Stimulated activated CD8-positive, alpha-beta memory T cell treated with anti-CD3 and anti-CD28 coated beads, Interleukin-4, amount 100 ng/mL, for 24 hours (primary cell): Measurements from ENCODE around the gene RBMS1.

Experiments
- DNase-seq: peaks from one replicate; pipeline ENCODE4 v3.0.0-alpha.2; 2020; ENCODE audit warnings: low read depth

The RBMS1 gene, protein sequence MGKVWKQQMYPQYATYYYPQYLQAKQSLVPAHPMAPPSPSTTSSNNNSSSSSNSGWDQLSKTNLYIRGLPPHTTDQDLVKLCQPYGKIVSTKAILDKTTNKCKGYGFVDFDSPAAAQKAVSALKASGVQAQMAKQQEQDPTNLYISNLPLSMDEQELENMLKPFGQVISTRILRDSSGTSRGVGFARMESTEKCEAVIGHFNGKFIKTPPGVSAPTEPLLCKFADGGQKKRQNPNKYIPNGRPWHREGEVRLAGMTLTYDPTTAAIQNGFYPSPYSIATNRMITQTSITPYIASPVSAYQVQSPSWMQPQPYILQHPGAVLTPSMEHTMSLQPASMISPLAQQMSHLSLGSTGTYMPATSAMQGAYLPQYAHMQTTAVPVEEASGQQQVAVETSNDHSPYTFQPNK

DNA sequence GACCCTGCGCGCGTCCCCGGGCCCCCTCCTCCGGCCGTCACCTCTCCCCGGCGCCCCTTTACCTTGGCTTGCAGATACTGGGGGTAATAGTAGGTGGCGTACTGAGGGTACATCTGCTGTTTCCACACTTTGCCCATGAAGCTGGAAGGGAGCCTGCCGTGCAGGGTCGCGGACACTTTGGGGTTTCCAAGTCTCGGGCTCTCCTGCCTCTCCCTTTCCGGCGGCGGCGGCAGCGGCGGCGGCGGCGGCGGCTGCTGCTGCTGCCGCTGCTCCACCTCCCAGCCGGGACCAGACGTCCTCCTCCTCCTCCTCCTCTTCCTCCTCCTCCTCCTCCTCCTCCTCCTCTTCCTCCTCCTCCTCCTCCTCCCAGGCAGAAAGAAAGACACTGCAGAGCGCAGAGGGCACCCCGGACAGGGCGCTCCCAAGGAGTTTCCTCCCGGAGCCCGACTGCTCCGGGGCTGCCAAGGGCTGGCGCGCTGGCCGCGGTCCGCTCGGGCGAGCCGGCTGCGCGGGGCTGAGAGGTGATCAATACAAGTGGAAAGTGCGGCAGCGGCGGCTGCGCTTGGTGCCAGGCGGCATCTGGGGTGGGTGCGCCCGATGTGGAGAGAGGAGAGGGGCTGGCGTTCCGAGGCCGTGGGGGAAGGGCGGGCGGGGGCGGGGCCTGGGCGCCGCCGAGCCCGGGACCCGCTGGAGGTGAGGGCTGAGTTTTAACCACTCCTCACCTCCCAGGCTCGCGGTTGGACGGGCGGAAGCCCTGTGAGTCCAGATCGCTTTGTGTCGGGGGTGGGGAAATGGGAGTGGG lies at the start of gene RBMS1:
TSS of gene RBMS1 (minus strand) at position 581 of the 802 bp plus-strand sequence. CDS start at position 137, 444 bp downstream.
- peak; percentile 24 for DNase-seq

GRCh38 chr2:160541745-160542144 lies 48.1 kb upstream of the RBMS1 start:
- DNase-seq: no peak

- DNase-seq: no peak
Measured at GRCh38 chr2:160538559-160539355, 45.1 kb upstream of the RBMS1 start.

DNA sequence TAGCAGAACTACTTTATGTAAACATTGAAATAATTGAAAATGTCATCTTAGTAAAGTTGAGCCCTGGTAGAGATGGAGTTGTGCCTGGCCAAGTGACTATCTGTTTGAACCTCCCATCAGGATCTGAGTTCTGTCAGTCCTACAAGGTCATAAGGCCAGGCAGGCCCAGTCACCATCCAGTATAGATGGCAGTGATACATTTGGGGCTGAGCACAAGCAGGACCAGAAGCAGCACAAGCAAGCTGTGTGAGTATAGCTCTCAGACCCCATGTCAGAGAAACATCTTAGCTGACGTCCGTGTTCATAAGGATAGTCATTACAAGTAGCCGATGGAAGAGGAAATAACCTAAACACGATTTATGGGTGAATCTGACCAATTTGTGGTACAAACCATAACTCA lies 44.5 kb upstream of the RBMS1 start:
- no peak for DNase-seq

DNA sequence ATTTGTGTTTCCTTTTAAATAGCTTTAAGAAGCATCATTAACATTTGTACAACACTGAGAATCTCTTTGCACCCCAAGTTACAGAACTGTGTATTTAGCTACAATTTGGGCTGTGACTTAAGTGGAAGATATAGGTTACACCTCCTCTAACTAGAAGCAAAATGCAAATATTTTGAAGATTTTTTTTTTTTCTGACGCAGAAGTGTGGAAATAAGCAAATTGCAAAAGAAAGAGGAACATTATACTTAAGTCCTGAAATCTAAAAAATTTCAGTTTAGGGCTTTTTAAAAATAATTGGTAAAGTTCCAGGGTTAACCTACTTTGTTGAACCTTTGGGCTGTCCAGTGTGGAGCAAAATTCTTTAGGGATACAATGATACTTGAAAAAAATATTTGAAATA lies 41.4 kb upstream of the RBMS1 start:
- no peak for DNase-seq

DNA sequence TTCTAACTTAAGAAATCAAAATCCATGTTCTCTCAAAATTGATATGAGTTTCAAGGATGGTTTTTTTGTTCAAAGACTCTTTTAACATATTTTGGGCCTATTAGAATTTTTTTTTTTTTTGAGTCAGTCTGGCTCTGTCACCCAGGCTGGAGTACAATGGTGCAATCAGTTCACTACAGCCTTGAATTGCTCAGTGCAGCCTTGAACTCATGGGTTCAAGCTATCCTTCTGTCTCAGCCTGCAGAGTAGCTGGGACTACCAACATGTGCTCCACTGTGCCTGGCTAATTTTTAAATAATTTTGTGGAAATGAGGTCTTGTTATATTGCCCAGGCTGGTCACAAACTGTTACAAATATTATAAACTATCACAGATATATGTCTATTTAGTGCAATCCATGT lies 40.6 kb upstream of the RBMS1 start:
- no peak for DNase-seq

DNA sequence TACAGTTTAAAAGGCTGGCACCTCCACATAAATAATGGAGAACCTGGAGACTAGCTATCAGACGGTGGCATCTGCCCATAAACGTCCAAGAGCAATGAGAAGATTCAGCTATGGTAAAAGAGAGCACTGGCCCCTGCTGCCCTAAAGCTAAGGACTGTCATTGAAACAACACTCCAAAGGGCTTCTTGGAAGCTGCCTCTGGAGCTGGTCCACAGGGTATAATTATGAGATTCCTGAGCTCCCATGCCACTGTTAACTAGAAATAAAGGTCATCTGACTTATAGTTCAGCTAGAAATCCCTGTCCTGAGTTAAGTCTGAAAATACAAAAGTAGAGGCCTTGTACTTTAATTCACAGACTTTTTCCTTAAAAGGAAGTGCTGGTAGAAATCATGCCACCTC lies 39.9 kb upstream of the RBMS1 start:
- no peak for DNase-seq

DNA sequence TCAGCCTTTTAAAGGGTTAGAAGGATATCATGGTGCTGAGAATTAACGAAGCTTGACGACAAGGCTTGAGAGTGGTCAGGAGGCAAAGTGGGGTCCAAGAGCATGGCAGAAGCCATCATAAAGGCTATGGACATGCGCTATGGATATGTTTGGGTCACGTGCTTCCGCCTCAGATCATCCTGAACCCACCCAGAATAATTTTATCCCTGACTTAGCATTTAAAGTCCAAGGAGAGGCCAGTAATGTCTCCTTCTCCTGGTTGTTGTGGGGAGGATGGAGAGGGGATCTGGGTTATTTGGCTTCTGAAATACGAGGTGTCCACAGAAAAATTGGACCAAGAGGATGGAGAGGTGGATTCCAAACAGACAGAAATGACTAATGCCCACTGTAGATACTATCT lies 38.8 kb upstream of the RBMS1 start:
- DNase-seq: no peak

- no peak for DNase-seq
Measured at GRCh38 chr2:160522951-160523710, 29.5 kb upstream of the RBMS1 start.

DNA sequence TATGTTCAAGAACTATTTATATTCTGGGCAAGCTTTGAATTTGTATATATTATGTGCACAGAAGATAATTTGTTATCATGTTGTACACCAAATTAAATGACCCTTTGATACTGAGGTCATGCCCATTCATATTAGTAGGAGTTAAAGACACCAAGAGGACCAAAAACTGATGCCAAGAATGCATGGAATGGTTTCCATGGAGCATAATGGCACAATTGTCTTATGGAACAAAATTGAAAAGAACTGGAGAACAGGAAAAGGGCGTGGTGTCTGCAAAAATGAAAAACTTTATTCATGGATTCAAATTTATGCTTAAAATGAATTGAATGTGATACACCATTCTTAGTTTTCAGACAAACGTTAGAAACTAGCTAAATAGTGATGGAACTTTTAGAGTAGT lies 24.1 kb upstream of the RBMS1 start:
- no peak for DNase-seq

DNA sequence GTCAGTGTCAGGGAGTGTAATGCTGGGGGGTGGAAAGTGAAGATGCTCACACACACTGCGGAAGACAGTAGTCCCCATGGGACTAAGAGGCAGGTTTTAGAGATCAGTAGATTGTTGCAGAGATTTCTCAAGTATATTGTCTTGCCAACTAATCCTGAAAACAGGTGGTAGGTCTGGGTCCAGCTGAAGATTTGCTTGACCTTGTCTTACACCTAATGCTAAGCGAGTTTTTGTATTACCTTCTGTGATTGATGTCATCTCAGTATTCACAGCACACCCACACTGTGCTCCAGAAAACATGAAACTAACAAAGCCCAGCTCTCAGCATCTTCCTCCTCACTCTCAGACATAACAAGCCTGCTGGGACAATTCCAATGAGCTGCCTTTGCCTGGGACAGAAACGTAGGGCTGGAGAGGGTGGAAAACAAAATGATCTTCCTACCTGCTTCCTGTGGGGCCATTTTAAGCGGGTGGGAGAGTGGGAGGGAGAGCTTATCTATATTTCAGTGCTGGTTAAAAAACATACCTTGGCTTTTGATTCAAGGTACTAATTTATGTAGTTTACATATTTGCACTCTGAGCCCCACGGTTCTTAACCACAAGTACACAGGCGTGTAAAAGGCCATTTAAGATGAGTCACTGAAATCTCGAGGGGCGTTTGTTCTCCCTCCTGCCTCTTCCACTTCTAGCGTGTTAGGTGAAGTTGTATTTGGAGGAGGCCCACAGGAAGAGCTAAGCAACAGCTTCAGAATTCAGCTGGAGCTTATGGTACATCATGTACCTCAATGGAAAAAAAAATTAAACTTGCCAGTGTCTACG lies 23.1 kb upstream of the RBMS1 start:
- no peak for DNase-seq

- DNase-seq: no peak
Measured at GRCh38 chr2:160515120-160515519, 21.5 kb upstream of the RBMS1 start.

GRCh38 chr2:160513120-160513519 lies 19.5 kb upstream of the RBMS1 start:
- no peak for DNase-seq

- no peak for DNase-seq
Measured at GRCh38 chr2:160512491-160512890, 18.9 kb upstream of the RBMS1 start.

- no peak for DNase-seq
Measured at GRCh38 chr2:160510617-160511016, 17.0 kb upstream of the RBMS1 start.

DNA sequence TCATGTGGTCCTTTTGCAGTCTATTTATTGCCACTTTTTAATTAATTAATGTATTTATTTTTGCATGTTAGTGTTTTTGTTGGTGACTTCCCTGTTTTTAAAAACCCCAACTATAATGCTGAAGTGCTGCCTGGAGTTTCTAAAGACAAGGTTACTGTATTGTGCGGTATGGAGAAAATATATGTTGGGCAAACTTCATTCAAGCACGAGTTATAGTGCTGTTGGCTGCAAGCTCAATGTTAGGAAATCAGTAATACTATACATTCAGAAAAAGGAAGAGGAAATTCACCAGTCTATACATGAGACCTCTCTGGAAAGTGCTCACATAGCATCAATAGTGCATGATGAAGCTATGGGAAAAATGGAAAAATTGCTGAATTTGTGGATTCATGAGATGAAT lies 15.4 kb upstream of the RBMS1 start:
- DNase-seq: no peak

DNA sequence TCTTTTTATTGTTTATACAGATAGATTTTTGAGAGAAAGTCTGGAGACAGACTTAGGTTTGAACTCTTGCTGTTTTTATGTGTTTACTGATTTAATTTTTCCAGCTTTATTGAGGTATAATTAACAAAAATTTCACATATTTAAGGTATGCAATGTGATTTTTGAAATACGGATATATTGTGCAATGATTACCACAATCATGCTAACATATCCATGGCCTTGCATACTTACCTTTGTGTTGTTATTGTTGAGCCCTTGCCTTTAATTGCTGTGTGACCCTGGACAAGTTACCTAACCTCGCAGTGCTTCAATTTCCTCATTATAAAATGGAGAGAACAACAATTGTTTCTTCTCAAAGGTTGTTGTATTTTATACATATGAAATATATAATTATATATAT lies 13.9 kb upstream of the RBMS1 start:
- DNase-seq: no peak

GRCh38 chr2:160507046-160507407 lies 13.4 kb upstream of the RBMS1 start:
- no peak for DNase-seq

GRCh38 chr2:160506371-160507045 lies 12.9 kb upstream of the RBMS1 start:
- no peak for DNase-seq

DNA sequence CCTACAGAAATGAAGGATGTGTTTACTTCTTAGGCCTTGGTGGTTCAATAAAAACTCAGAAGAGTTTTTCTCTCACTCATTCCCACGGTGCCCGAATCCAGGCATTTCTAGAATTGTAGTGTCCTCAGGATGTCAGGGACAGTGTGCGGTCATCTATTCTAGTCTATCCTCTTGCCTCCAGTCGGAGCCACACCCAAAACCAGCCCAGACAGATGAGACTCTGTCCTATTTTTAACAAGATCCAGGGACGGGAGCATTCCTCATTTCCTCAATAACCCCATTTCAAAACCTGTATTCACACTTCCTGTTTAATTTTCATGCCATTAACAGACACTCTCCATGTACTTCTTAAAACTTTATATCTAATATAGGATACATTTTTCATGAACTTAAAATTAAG lies 11.6 kb upstream of the RBMS1 start:
- no peak for DNase-seq
